H9 (cell line): ENCODE data around the gene ZFP42. TPM values are rescaled to one million over a fixed set of nuclear protein-coding genes. Genes with fewer than 3 reads are reported as not detected.

Experiments used
- DNase-seq: peaks from one replicate; pipeline ENCODE4 v3.0.0-alpha.2; 2017
- H2AFZ ChIP-seq: one replicate; pipeline ENCODE4 v1.6.1; 2013; ENCODE audit warnings: mild to moderate bottlenecking, low read length, control low read depth, moderate library complexity
- H2AK5ac ChIP-seq: 2 replicates; pipeline ENCODE4 v1.6.1; 2013; ENCODE audit warnings: low read length, control low read depth, mixed read lengths; ENCODE audit not compliant: insufficient read length
- H2BK120ac ChIP-seq: one replicate; pipeline ENCODE4 v1.6.1; 2013; ENCODE audit warnings: low read depth, mild to moderate bottlenecking, low read length, control low read depth, inconsistent platforms; ENCODE audit not compliant: poor library complexity, severe bottlenecking
- H2BK12ac ChIP-seq: 2 replicates; pipeline ENCODE4 v1.6.1; 2013; ENCODE audit warnings: low read length, control low read depth, mixed read lengths, low read depth; ENCODE audit not compliant: insufficient read length
- H2BK15ac ChIP-seq: 2 replicates; pipeline ENCODE4 v1.6.1; 2013; ENCODE audit warnings: low read depth, low read length, control low read depth
- H2BK20ac ChIP-seq: one replicate; pipeline ENCODE4 v1.6.1; 2013; ENCODE audit warnings: low read depth, mild to moderate bottlenecking, low read length, control low read depth, inconsistent platforms; ENCODE audit not compliant: poor library complexity, severe bottlenecking
- H2BK5ac ChIP-seq: 2 replicates; pipeline ENCODE4 v1.6.1; 2013; ENCODE audit warnings: low read length, control low read depth, mixed read lengths; ENCODE audit not compliant: insufficient read length
- H3K14ac ChIP-seq: 2 replicates; pipeline ENCODE4 v1.6.1; 2013; ENCODE audit warnings: low read length, control low read depth; ENCODE audit not compliant: insufficient read depth
- H3K18ac ChIP-seq: 2 replicates; pipeline ENCODE4 v1.6.1; 2013; ENCODE audit warnings: low read depth, mild to moderate bottlenecking, mixed read lengths, low read length, control low read depth; ENCODE audit not compliant: insufficient read length
- H3K23ac ChIP-seq: 2 replicates; pipeline ENCODE4 v1.6.1; 2013; ENCODE audit warnings: low read length, control low read depth, mixed read lengths, low read depth; ENCODE audit not compliant: insufficient read length
- H3K23me2 ChIP-seq: 2 replicates; pipeline ENCODE4 v1.6.1; 2013; ENCODE audit warnings: low read depth, mild to moderate bottlenecking, mixed read lengths, low read length, control low read depth; ENCODE audit not compliant: insufficient read length, poor library complexity, severe bottlenecking
- H3K27ac ChIP-seq: 2 replicates; pipeline ENCODE4 v1.5.1; 2013; ENCODE audit warnings: low read length, control low read depth, mixed read lengths, low read depth; ENCODE audit not compliant: insufficient read length
- H3K27me3 ChIP-seq: 2 replicates; pipeline ENCODE4 v1.6.1; 2013; ENCODE audit warnings: low read length, control low read depth, inconsistent platforms; ENCODE audit not compliant: insufficient read depth
- H3K4ac ChIP-seq: 2 replicates; pipeline ENCODE4 v1.6.1; 2013; ENCODE audit warnings: low read depth, mild to moderate bottlenecking, control low read depth, inconsistent platforms, low read length, moderate library complexity
- H3K4me1 ChIP-seq: 2 replicates; pipeline ENCODE4 v1.6.1; 2013; ENCODE audit warnings: low read length, control low read depth, inconsistent platforms; ENCODE audit not compliant: insufficient read depth
- H3K4me2 ChIP-seq: 2 replicates; pipeline ENCODE4 v1.6.1; 2013; ENCODE audit warnings: low read length, control low read depth, mixed read lengths; ENCODE audit not compliant: insufficient read length, insufficient read depth
- H3K56ac ChIP-seq: 2 replicates; pipeline ENCODE4 v1.6.1; 2013; ENCODE audit warnings: low read depth, mild to moderate bottlenecking, mixed read lengths, low read length, control low read depth; ENCODE audit not compliant: insufficient read length
- H3K79me1 ChIP-seq: 2 replicates; pipeline ENCODE4 v1.6.1; 2013; ENCODE audit warnings: low read depth, mild to moderate bottlenecking, moderate library complexity, low read length, control low read depth, inconsistent platforms; ENCODE audit not compliant: insufficient read depth, poor library complexity, severe bottlenecking
- H3K79me2 ChIP-seq: 2 replicates; pipeline ENCODE4 v1.6.1; 2013; ENCODE audit warnings: low read length, control low read depth, inconsistent platforms; ENCODE audit not compliant: insufficient read depth
- H3K9ac ChIP-seq: 2 replicates; pipeline ENCODE4 v1.6.1; 2013; ENCODE audit warnings: low read length, control low read depth, mixed read lengths; ENCODE audit not compliant: insufficient read length; ENCODE audit errors: extremely low read depth
- H3K9me3 ChIP-seq: one replicate; pipeline ENCODE4 v1.6.1; 2013; ENCODE audit warnings: low read depth, low read length, inconsistent platforms; ENCODE audit not compliant: control insufficient read depth
- H3T11ph ChIP-seq: one replicate; pipeline ENCODE4 v1.6.1; 2013; ENCODE audit warnings: mild to moderate bottlenecking, low read length, control low read depth, inconsistent platforms
- H4K20me1 ChIP-seq: one replicate; pipeline ENCODE4 v1.6.1; 2013; ENCODE audit not compliant: control insufficient read depth, insufficient read length, insufficient read depth
- H4K5ac ChIP-seq: 2 replicates; pipeline ENCODE4 v1.6.1; 2013; ENCODE audit warnings: low read depth, mild to moderate bottlenecking, mixed read lengths, low read length, control low read depth; ENCODE audit not compliant: insufficient read length
- H4K8ac ChIP-seq: replicated peaks from 2 replicates; pipeline ENCODE4 v1.6.1; 2013; ENCODE audit warnings: low read length, control low read depth, mixed read lengths, low read depth; ENCODE audit not compliant: insufficient read length
- H4K91ac ChIP-seq: 2 replicates; pipeline ENCODE4 v1.6.1; 2013; ENCODE audit warnings: low read depth, mild to moderate bottlenecking, moderate library complexity, mixed read lengths, low read length, control low read depth; ENCODE audit not compliant: insufficient read length
- H3K27ac Mint-ChIP-seq, 3 experiments: 2 replicates in 2 of 3; 3 replicates in 1 of 3; pipeline ENCODE4 v1.8.0; 2020 to 2021; ENCODE audit warnings: mixed read lengths in 3 of 3, mild to moderate bottlenecking in 1 of 3, moderate library complexity in 1 of 3
- H3K27me3 Mint-ChIP-seq: 2 replicates; pipeline ENCODE4 v1.8.0; 2021; ENCODE audit warnings: low read depth, mild to moderate bottlenecking, moderate library complexity, mixed read lengths
- H3K36me3 Mint-ChIP-seq, 3 experiments: 2 replicates in 2 of 3; 3 replicates in 1 of 3; pipeline ENCODE4 v1.8.0; 2020 to 2021; ENCODE audit warnings: low read depth in 3 of 3, mixed read lengths in 3 of 3; ENCODE audit not compliant: insufficient read depth in 1 of 3
- H3K4me1 Mint-ChIP-seq, 2 experiments: 2 replicates each; pipeline ENCODE4 v1.8.0; 2020; ENCODE audit warnings: mixed read lengths in 2 of 2
- H3K4me3 Mint-ChIP-seq, 2 experiments: 2 replicates in 1 of 2; 3 replicates in 1 of 2; pipeline ENCODE4 v1.8.0; 2020 to 2021; ENCODE audit warnings: mild to moderate bottlenecking in 2 of 2, mixed read lengths in 2 of 2, moderate library complexity in 1 of 2
- H3K9me3 Mint-ChIP-seq, 2 experiments: 2 replicates in 1 of 2; 3 replicates in 1 of 2; pipeline ENCODE4 v1.8.0; 2020; ENCODE audit warnings: mild to moderate bottlenecking in 2 of 2, mixed read lengths in 2 of 2, moderate library complexity in 1 of 2
- WGBS: extraction: QIAGEN DNeasy Blood & Tissue Kit; methylation state at CpG from one replicate; pipeline ENCODE4 v1.1.7; 2013; ENCODE audit warnings: missing lambda C conversion rate, low lambda C conversion rate, mixed read lengths; ENCODE audit not compliant: insufficient read length; ENCODE audit errors: extremely low coverage; 5-methylcytosine and 5-hydroxymethylcytosine counted together
- long read RNA-seq: library from polyadenylated mRNA; unstranded; transcript quantifications from one replicate; pipeline ENCODE4 v2.0.0, GENCODE V29; 2020
- total RNA-seq: library from RNA; stranded (reverse); gene quantifications from 2 replicates; pipeline ENCODE4 v1.2.1, GENCODE V29; 2021
- TF ChIP-seq, protein P1 (sequence below): fragments of 200-600 bp; sonication (generic); conservative IDR thresholded peaks from 3 replicates; pipeline ENCODE4 v1.8.0; 2021; ENCODE audit warnings: antibody characterized with exemption, mild to moderate bottlenecking

ZFP42 gene
- total RNA-seq = 191 and 193 TPM in 2 replicates
- long read RNA-seq, transcript ZFP42-202 (3 exons, 2,480 nt) = major isoform, 418 of 1,695 reads
- long read RNA-seq, transcript ZFP42-203 (1 exons, 2,338 nt) = minor isoform, 22 of 1,695 reads
- long read RNA-seq, partial matches to known transcripts = 15 of 1,695 reads
- long read RNA-seq, other reads (novel, unspliced or antisense) = 1,240 of 1,695 reads

DNA sequence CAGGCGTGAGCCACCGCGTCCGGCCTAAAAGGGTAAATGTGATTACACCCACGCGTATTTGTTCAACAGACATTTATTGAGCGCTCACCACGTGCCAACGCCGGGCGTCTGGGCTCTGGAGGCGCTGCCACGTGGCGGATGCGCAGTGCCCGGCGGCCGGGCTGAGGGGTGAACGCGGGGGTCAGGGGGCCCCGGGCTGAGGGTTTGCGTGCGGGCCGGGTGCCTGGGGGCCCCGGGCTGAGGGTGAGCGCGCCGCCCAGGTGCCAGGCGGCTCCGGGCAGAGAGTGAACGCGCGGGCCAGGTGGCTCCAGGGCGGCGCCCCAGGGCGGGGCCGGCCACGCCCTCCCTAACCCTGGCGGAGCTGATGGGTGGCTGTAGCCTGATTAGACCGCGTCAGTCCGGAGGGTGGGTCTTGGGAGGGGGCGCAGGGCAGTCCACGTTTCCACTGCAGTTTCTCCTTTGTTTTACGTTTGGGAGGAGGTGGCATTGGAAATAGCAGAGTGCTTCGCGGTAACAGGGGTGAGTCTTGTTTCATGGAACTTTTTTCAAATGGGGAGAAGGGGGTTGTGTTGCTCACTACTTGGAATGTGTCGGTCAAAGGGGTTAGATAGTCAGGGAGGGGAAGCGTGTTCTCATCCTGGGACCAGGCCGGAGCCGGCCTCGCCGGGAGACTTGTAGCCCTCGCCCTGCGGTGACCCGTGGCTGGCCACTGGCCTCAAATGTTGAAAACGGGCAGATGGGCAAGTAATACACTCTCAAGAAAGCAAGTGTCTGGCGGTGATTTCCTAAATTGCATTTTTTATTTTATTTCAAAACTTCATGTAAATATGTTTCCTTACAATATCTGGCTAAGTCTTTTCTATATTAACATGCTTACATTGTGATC is at the start of gene ZFP42:
TSS of gene ZFP42 (plus strand) at position 450 of the 886 bp plus-strand sequence. CDS start 7,037 bp downstream, outside the sequence.
- Histone ChIP-seq H4K8ac (peak within 1 kb of the TSS; percentile 86), H3K27ac (peak within 1 kb of the TSS; percentile 89), H3K4ac (peak within 1 kb of the TSS; percentile 95; the same call in 1 of the 2 replicates), H4K5ac (peak within 1 kb of the TSS; percentile 100), H3K4me2 (peak within 1 kb of the TSS; percentile 84), H3K9me3 (no peaks in the 10 kb centered on the region), H3T11ph (peak within 1 kb of the TSS; percentile 86), H2BK20ac (no peak within 1 kb of the TSS), H2AFZ (no peak within 1 kb of the TSS), H2AK5ac (peak within 1 kb of the TSS; percentile 99), H3K23ac (no peak within 1 kb of the TSS), H2BK12ac (peak within 1 kb of the TSS; percentile 97), H4K91ac (peak within 1 kb of the TSS; percentile 94), H3K79me1 (peaks cover 3% of the 10 kb centered on the region), H2BK5ac (peak within 1 kb of the TSS; percentile 100), H4K20me1 (no peaks in the 10 kb centered on the region), H2BK15ac (no peak within 1 kb of the TSS), H3K23me2 (peaks cover 3% of the 10 kb centered on the region), H3K27me3 (no peaks in the 10 kb centered on the region), H3K18ac (peak within 1 kb of the TSS; percentile 99), H3K79me2 (peaks cover 42% of the 10 kb centered on the region), H3K4me1 (peaks cover 7% of the 10 kb centered on the region; the same call in 1 of the 2 replicates), H3K9ac (peak within 1 kb of the TSS; percentile 100), H3K14ac (peak within 1 kb of the TSS; percentile 99), H3K56ac (peak within 1 kb of the TSS; percentile 100), H2BK120ac (peak within 1 kb of the TSS; percentile 96)
- Mint-ChIP-seq H3K27ac (peak within 1 kb of the TSS; percentile 96 to 98 (median 96)), H3K4me1 (peaks cover 27 to 42% of the 10 kb centered on the region in 2 experiments), H3K27me3 (0 out of 2 replicates have a peak, but pooled peaks cover 1% of the 10 kb centered on the region), H3K36me3 (peaks cover 37 to 51% (median 42%) of the 10 kb centered on the region in 3 experiments), H3K9me3 (peaks cover 5 to 6% of the 10 kb centered on the region in 2 experiments), H3K4me3 (peak within 1 kb of the TSS; percentile 86 to 93)
- WGBS = no CpG with 5 or more reads among the region's 58 CpGs
- TF ChIP-seq, protein P1, sequence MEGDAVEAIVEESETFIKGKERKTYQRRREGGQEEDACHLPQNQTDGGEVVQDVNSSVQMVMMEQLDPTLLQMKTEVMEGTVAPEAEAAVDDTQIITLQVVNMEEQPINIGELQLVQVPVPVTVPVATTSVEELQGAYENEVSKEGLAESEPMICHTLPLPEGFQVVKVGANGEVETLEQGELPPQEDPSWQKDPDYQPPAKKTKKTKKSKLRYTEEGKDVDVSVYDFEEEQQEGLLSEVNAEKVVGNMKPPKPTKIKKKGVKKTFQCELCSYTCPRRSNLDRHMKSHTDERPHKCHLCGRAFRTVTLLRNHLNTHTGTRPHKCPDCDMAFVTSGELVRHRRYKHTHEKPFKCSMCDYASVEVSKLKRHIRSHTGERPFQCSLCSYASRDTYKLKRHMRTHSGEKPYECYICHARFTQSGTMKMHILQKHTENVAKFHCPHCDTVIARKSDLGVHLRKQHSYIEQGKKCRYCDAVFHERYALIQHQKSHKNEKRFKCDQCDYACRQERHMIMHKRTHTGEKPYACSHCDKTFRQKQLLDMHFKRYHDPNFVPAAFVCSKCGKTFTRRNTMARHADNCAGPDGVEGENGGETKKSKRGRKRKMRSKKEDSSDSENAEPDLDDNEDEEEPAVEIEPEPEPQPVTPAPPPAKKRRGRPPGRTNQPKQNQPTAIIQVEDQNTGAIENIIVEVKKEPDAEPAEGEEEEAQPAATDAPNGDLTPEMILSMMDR = no peak
- DNase-seq = peak; percentile 93
